MM.1S (cell line): ENCODE results near the gene EXOC2.

Source experiments
- DNase-seq: peaks from one replicate; pipeline ENCODE4 v3.0.0-alpha.2; 2015
- H2AFZ ChIP-seq: fragments of 300-600 bp; sonication (generic); 2 replicates; pipeline ENCODE4 v1.6.0; 2016; ENCODE audit warnings: antibody characterized with exemption, low read length
- H3F3A ChIP-seq: fragments of 300-600 bp; sonication (generic); 2 replicates; pipeline ENCODE4 v1.6.1; 2016; ENCODE audit warnings: mild to moderate bottlenecking, antibody characterized with exemption, low read length, moderate library complexity, mixed read lengths; ENCODE audit not compliant: insufficient read depth
- H3K27ac ChIP-seq: fragments of 300-600 bp; sonication (generic); 2 replicates; pipeline ENCODE4 v1.5.1; 2016; ENCODE audit warnings: mild to moderate bottlenecking, low read length
- H3K27me3 ChIP-seq: fragments of 300-600 bp; sonication (generic); replicated peaks from 2 replicates; pipeline ENCODE4 v1.6.0; 2016; ENCODE audit warnings: low read length; ENCODE audit not compliant: insufficient read depth
- H3K36me3 ChIP-seq: fragments of 300-600 bp; sonication (generic); replicated peaks from 2 replicates; pipeline ENCODE4 v1.6.1; 2016; ENCODE audit warnings: mild to moderate bottlenecking, low read length, mixed read lengths; ENCODE audit not compliant: insufficient read depth
- H3K4me1 ChIP-seq: fragments of 300-600 bp; sonication (generic); 2 replicates; pipeline ENCODE4 v1.6.1; 2016; ENCODE audit warnings: low read length, mixed read lengths
- H3K4me2 ChIP-seq: fragments of 300-600 bp; sonication (generic); 2 replicates; pipeline ENCODE4 v1.6.0; 2016; ENCODE audit warnings: low read depth, low read length
- H3K4me3 ChIP-seq: fragments of 300-600 bp; sonication (generic); 2 replicates; pipeline ENCODE4 v1.5.1; 2016; ENCODE audit warnings: low read length, mixed read lengths
- H3K79me2 ChIP-seq: fragments of 300-600 bp; sonication (generic); 2 replicates; pipeline ENCODE4 v1.6.1; 2016; ENCODE audit warnings: mixed run types, low read length, mixed read lengths
- H3K9ac ChIP-seq: fragments of 300-600 bp; sonication (generic); 2 replicates; pipeline ENCODE4 v1.6.1; 2016; ENCODE audit warnings: low read length, mixed read lengths
- H3K9me2 ChIP-seq: fragments of 300-600 bp; sonication (generic); replicated peaks from 2 replicates; pipeline ENCODE4 v1.6.1; 2016; ENCODE audit warnings: mild to moderate bottlenecking, low read length, mixed read lengths; ENCODE audit not compliant: insufficient read depth
- H3K9me3 ChIP-seq: fragments of 300-600 bp; sonication (generic); replicated peaks from 2 replicates; pipeline ENCODE4 v1.6.1; 2016; ENCODE audit warnings: mild to moderate bottlenecking, low read length, mixed read lengths; ENCODE audit not compliant: insufficient read depth
- H4K20me1 ChIP-seq: fragments of 300-600 bp; sonication (generic); 2 replicates; pipeline ENCODE4 v1.6.1; 2016; ENCODE audit warnings: mild to moderate bottlenecking, low read length, moderate library complexity, mixed read lengths; ENCODE audit not compliant: insufficient read depth
- CTCF ChIP-seq: fragments of 300-600 bp; sonication (generic); IDR thresholded peaks from 2 replicates; pipeline ENCODE4 v1.5.1; 2016; ENCODE audit warnings: antibody characterized with exemption, low read length, mixed read lengths
- EZH2 ChIP-seq: fragments of 300-600 bp; sonication (generic); optimal IDR thresholded peaks from 2 replicates; pipeline ENCODE3; 2017; ENCODE audit warnings: low read depth, mild to moderate bottlenecking, antibody characterized with exemption, low read length, mixed read lengths
- EZH2phosphoT487 ChIP-seq: fragments of 300-600 bp; sonication (generic); IDR thresholded peaks from 2 replicates; pipeline ENCODE4 v1.6.1; 2018; ENCODE audit warnings: antibody characterized with exemption, low read length

EXOC2 gene

GRCh38 chr6:524803-525202, 168.1 kb downstream of the EXOC2 start:
- Histone ChIP-seq H3K4me1 (no peaks in the 10 kb centered on the region), H3K9me2 (no peaks in the 10 kb centered on the region), H3K4me3 (no peak overlapping the region), H3F3A (no peaks in the 10 kb centered on the region), H3K4me2 (no peak overlapping the region), H3K27ac (no peak overlapping the region), H3K79me2 (no peaks in the 10 kb centered on the region), H3K9ac (no peak overlapping the region), H4K20me1 (no peaks in the 10 kb centered on the region), H3K36me3 (no peaks in the 10 kb centered on the region), H2AFZ (no peak overlapping the region), H3K27me3 (no peaks in the 10 kb centered on the region), H3K9me3 (no peaks in the 10 kb centered on the region)
- no peak for TF ChIP-seq EZH2phosphoT487
- no peak for TF ChIP-seq EZH2
- no peak for DNase-seq

- no peak overlapping the region for H3K4me3 ChIP-seq
- no peaks in the 10 kb centered on the region for H3K4me1 ChIP-seq
- H3K27me3 ChIP-seq: no peaks in the 10 kb centered on the region
- H3K9ac ChIP-seq: no peak overlapping the region
- no peaks in the 10 kb centered on the region for H3K9me3 ChIP-seq
- no peaks in the 10 kb centered on the region for H3K36me3 ChIP-seq
- no peak overlapping the region for H3K4me2 ChIP-seq
- no peak for DNase-seq
- H3K79me2 ChIP-seq: no peaks in the 10 kb centered on the region
- H3F3A ChIP-seq: no peaks in the 10 kb centered on the region
- no peak overlapping the region for H3K27ac ChIP-seq
- no peaks in the 10 kb centered on the region for H3K9me2 ChIP-seq
- no peak for TF ChIP-seq CTCF
- TF ChIP-seq EZH2phosphoT487: no peak
- TF ChIP-seq EZH2: no peak
- no peaks in the 10 kb centered on the region for H4K20me1 ChIP-seq
- no peak overlapping the region for H2AFZ ChIP-seq
Measured at GRCh38 chr6:520820-521219, 172.1 kb downstream of the EXOC2 start.

- H3K9ac ChIP-seq: no peak overlapping the region
- no peaks in the 10 kb centered on the region for H3K79me2 ChIP-seq
- no peak overlapping the region for H3K4me3 ChIP-seq
- no peaks in the 10 kb centered on the region for H3F3A ChIP-seq
- no peak overlapping the region for H2AFZ ChIP-seq
- H3K27ac ChIP-seq: no peak overlapping the region
- no peaks in the 10 kb centered on the region for H3K36me3 ChIP-seq
- H3K9me2 ChIP-seq: no peaks in the 10 kb centered on the region
- H4K20me1 ChIP-seq: no peaks in the 10 kb centered on the region
- no peaks in the 10 kb centered on the region for H3K4me1 ChIP-seq
- no peak overlapping the region for H3K4me2 ChIP-seq
- H3K9me3 ChIP-seq: no peaks in the 10 kb centered on the region
- H3K27me3 ChIP-seq: no peaks in the 10 kb centered on the region
- TF ChIP-seq EZH2 (no peak), CTCF (no peak), EZH2phosphoT487 (no peak)
- DNase-seq: no peak
Measured at GRCh38 chr6:518218-518617, 174.7 kb downstream of the EXOC2 start.

- Histone ChIP-seq H3F3A (no peaks in the 10 kb centered on the region), H3K27me3 (no peaks in the 10 kb centered on the region), H3K79me2 (no peaks in the 10 kb centered on the region), H3K9me2 (no peaks in the 10 kb centered on the region), H2AFZ (no peak overlapping the region), H3K9me3 (no peaks in the 10 kb centered on the region), H3K4me2 (no peak overlapping the region), H3K4me3 (no peak overlapping the region), H3K36me3 (no peaks in the 10 kb centered on the region), H3K9ac (no peak overlapping the region), H3K27ac (no peak overlapping the region), H3K4me1 (no peaks in the 10 kb centered on the region), H4K20me1 (no peaks in the 10 kb centered on the region)
- no peak for DNase-seq
- TF ChIP-seq EZH2phosphoT487 (no peak), EZH2 (no peak)
Measured at GRCh38 chr6:516213-516612, 176.7 kb downstream of the EXOC2 start.
